HK-2 (cell line): ENCODE data around the gene ABLIM1.
A peak's percentile ranks its signal among the peaks of the same experiment; 100 is the strongest.

Source experiments
- DNase-seq: peaks from one replicate; pipeline ENCODE4 v3.0.0-alpha.2; 2018; ENCODE audit not compliant: unreplicated experiment

ABLIM1 gene

DNA sequence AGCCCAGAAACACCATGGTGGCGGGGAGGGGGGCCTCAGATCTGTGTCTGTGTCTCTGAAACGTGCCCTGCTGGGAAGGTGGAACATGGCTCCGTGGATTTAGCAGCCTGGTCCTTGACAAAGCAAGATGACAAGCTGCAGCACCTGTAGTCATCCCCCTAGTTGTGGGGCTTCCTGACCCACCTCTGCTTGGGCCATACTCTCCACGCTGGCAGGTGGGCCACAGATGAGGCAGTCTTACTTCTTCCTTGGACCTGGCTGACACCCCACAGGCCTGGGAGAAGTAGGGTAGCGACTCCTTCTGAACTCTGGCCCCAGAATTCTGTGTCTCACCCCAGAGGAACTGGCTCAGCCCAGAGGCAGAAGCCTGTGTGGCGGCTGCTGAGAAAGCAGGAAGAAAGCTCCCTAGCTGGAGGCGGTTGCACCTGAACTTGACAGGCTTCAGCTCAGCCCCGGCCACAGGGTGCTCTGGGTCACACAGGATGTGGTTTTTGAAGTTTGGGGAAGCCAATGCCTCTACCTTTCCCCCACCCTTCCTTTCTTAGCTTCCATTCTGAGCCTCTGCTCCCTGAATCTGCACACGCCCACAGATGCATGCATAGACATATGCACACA is 113.9 kb downstream of the ABLIM1 start:
- no peak for DNase-seq

GRCh38 chr10:114543456-114543855 is 114.6 kb downstream of the ABLIM1 start:
- no peak for DNase-seq

DNA sequence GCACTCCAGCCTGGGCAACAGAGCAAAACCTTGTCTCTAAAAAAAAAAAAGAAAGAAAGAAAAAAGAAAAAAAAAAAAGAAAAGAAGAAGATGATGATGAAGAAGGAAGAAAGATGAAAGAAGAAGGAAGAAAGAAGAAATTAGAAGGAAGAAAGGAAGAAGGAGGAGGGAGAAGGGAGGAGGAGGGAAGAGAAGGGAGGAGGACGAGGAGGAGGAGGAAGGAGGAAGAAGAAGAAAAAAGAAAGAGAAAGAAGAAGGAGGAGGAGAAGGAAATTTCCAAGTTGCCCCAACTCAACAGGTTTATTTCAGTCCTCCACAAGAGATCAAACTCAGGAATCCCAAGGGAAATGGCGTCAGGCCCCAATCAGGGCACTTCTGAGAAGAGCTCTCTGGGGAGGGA is 115.7 kb downstream of the ABLIM1 start:
- DNase-seq: no peak

- DNase-seq: no peak
Measured at GRCh38 chr10:114541797-114542160, 116.3 kb downstream of the ABLIM1 start.

GRCh38 chr10:114541081-114541796 is 116.8 kb downstream of the ABLIM1 start:
- no peak for DNase-seq

DNA sequence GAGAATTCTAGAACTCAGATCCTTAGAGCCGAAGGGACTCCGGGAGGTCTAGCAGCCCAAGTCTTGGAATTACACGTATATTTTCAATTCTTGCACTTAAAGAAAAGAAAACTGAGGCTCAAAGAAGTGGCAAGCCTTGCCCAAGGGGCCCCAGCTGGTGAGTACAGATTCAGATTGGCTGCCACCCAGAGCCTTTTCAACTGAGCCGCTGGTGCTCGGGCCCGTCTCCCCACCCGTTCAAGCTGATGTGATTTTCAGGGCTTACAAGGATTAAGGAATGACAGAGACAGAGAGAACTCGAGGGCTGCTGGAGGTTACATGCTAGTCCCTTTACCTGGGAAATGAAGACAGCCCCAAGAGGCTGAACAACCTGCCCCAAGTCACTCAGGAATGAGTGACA is 117.8 kb downstream of the ABLIM1 start:
- DNase-seq: no peak

GRCh38 chr10:114539623-114540022 is 118.5 kb downstream of the ABLIM1 start:
- no peak for DNase-seq

- no peak for DNase-seq
Measured at GRCh38 chr10:114538181-114538906, 119.7 kb downstream of the ABLIM1 start.

GRCh38 chr10:114537736-114538135 is 120.3 kb downstream of the ABLIM1 start:
- no peak for DNase-seq

- DNase-seq: no peak
Measured at GRCh38 chr10:114534571-114534981, 123.5 kb downstream of the ABLIM1 start.

GRCh38 chr10:114532226-114532625 is 125.8 kb downstream of the ABLIM1 start:
- no peak for DNase-seq

DNA sequence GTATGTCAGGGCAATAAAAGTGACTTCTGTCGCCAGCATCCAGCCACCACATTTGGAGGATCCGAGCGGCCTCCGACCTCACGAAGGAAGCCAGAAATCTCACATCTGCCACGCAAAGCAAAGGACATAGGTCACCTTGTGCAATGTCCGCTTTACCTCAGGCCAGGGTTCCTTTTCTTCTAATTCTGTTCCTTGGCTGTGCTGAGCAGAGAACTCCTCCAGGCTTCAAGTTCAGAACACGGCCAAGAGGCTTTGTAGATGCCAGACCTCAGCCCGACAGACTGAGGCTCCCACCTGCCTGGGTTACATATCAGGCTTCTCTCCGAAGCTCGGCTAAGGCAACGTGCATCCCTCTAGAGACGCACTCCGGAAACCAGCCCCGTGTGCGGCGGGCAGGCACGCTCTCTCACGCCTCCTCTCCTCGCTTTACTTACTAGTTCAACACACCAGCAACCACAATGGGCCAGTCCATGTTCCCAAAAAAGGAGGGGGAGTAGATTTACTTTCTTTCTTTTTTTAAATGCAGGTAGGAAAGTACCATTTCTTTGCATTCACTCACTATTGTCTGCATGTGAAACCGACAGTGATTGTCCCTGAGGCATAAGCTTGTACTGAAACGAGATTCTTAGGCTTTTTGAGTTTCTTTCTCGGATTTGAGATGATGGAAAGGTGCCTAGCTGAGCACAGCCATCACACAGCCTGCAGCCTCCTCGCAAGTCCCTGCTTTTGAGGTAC is 131.4 kb downstream of the ABLIM1 start:
- peak; percentile 84 for DNase-seq

DNA sequence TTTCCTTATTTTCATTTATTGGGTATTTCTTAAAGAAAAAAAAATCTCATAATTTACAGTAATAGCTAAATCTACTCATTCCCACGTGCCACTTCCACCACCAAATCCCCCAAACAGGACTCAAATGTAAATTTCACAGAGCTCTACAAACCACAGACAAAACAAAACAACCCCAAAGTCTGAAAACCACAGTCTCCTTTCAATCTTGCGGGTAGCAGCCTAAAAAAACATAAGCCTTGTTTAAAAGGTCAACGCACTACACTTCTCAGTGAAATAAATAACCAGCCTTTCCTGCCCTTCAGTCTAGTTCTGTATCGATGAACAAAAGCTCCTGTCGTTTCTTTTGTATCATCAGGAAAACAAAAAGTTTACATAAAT is 132.0 kb downstream of the ABLIM1 start:
- no peak for DNase-seq

DNA sequence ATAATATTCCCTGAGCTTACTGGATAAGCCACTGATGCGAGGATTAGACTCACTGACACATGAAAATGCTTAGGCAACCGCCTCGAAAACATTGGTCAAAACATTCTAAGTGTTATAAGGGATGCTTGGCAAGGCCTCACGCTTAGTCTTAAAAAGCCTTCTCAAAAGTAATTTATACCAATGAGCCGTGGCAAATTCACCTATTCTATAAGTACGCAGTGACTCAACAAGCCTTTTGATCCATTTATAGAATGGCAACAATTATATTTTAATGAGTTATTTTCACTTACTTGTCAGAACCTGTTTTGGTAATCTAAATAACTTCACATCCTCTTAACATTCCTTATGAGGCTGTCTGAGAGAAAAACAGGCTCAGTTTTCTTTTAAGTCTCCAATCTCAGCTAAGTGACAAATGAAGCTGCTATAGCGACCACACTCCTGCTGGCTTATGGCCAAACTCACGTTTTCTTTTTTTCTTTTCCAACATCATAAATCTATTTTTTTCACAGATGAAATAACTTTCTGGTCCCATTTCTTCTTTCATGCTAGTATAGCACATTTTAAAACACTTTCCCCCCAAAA is 132.6 kb downstream of the ABLIM1 start:
- no peak for DNase-seq

DNA sequence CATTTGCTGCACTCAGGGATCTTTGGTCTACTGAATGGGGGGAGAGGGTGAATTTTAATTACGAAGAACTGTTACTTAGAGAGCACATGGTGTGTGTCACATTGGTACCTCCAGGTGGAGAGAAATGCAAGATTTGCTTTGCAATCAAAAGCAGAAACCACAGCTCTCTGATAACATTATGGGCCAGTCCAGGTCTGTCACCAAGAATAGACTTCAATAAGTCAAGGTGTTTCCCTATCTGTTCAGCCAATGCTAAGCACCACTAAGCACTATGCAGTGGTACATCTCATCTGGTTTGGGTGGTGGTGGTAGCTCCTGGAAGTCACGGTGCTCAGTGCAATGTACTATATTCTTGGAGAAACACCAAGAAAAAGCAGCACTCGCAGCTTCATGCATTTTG is 134.2 kb downstream of the ABLIM1 start:
- DNase-seq: no peak

- DNase-seq: no peak
Measured at GRCh38 chr10:114521255-114521654, 136.8 kb downstream of the ABLIM1 start.

- peak; percentile 22 for DNase-seq
Measured at GRCh38 chr10:114520453-114520852, 137.6 kb downstream of the ABLIM1 start.

- DNase-seq: no peak
Measured at GRCh38 chr10:114519756-114520293, 138.2 kb downstream of the ABLIM1 start.

GRCh38 chr10:114519306-114519669 is 138.8 kb downstream of the ABLIM1 start:
- DNase-seq: no peak

- DNase-seq: no peak
Measured at GRCh38 chr10:114518401-114519305, 139.4 kb downstream of the ABLIM1 start.
